Measurements from ENCODE around the gene TCF3.

Gene TCF3

GRCh38 chr19:1620502-1620901, 31.9 kb downstream of the TCF3 start:
- no peak overlapping the region for H3K9ac ChIP-seq (ENCODE audit: low read depth, low read length)
- peaks cover 86% of the 10 kb centered on the region for H3K36me3 ChIP-seq (ENCODE audit: insufficient read depth, low read depth, low read length)
- H3K4me3 ChIP-seq (ENCODE audit: low read length), result no peak overlapping the region
- H3K9me3 ChIP-seq (ENCODE audit: insufficient read depth, low read depth, low read length), result no peaks in the 10 kb centered on the region
- no peak overlapping the region for H3K27ac ChIP-seq (ENCODE audit: low read length)
- no peaks in the 10 kb centered on the region for H3K4me1 ChIP-seq (ENCODE audit: insufficient read depth, low read length)
- no peaks in the 10 kb centered on the region for H3K27me3 ChIP-seq (ENCODE audit: insufficient read depth, low read length)

DNA sequence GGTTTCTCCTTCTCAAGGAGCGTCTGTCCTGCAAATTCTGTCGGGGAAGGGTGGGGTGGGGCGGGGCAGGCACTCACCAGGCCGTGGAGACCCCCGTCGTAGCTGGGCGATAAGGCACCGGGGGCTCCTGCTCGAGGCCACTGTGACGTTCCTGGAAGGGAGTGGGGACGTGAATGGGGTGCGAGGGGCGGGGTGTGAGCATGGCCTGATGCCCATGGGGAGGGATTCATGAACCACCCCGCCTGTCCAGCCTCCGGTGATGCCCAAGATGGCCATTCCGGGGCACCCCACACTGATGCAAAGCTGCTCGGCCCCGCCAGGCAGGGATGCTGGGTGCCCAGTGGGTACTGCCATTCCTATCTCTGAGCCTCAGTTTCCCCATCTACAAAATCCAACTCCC, 32.7 kb downstream of the TCF3 start:
- H3K4me1 ChIP-seq (ENCODE audit: insufficient read depth, low read length), result no peaks in the 10 kb centered on the region
- H3K36me3 ChIP-seq (ENCODE audit: insufficient read depth, low read depth, low read length), result peaks cover 90% of the 10 kb centered on the region
- H3K27ac ChIP-seq (ENCODE audit: low read length), result no peak overlapping the region
- H3K4me3 ChIP-seq (ENCODE audit: low read length), result no peak overlapping the region
- no peak overlapping the region for H3K9ac ChIP-seq (ENCODE audit: low read depth, low read length)
- H3K27me3 ChIP-seq (ENCODE audit: insufficient read depth, low read length), result no peaks in the 10 kb centered on the region
- no peaks in the 10 kb centered on the region for H3K9me3 ChIP-seq (ENCODE audit: insufficient read depth, low read depth, low read length)

- no peak overlapping the region for H3K4me3 ChIP-seq (ENCODE audit: low read length)
- no peaks in the 10 kb centered on the region for H3K4me1 ChIP-seq (ENCODE audit: insufficient read depth, low read length)
- no peaks in the 10 kb centered on the region for H3K9me3 ChIP-seq (ENCODE audit: insufficient read depth, low read depth, low read length)
- no peaks in the 10 kb centered on the region for H3K27me3 ChIP-seq (ENCODE audit: insufficient read depth, low read length)
- H3K9ac ChIP-seq (ENCODE audit: low read depth, low read length), result no peak overlapping the region
- no peak overlapping the region for H3K27ac ChIP-seq (ENCODE audit: low read length)
- peaks cover 91% of the 10 kb centered on the region for H3K36me3 ChIP-seq (ENCODE audit: insufficient read depth, low read depth, low read length)
These were observed 33.3 kb downstream of the TCF3 start for GRCh38 chr19:1619094-1619439.

GRCh38 chr19:1618157-1619093, 34.0 kb downstream of the TCF3 start:
- Histone ChIP-seq H3K27me3 (ENCODE audit: insufficient read depth, low read length) (no peaks in the 10 kb centered on the region), H3K36me3 (ENCODE audit: insufficient read depth, low read depth, low read length) (peaks cover 91% of the 10 kb centered on the region), H3K4me1 (ENCODE audit: insufficient read depth, low read length) (no peaks in the 10 kb centered on the region), H3K27ac (ENCODE audit: low read length) (no peak overlapping the region), H3K9ac (ENCODE audit: low read depth, low read length) (no peak overlapping the region), H3K4me3 (ENCODE audit: low read length) (no peak overlapping the region), H3K9me3 (ENCODE audit: insufficient read depth, low read depth, low read length) (no peaks in the 10 kb centered on the region)

- H3K27ac ChIP-seq (ENCODE audit: low read length), result no peak overlapping the region
These were observed 35.5 kb downstream of the TCF3 start for GRCh38 chr19:1616875-1617274.

GRCh38 chr19:1616396-1616795, 36.0 kb downstream of the TCF3 start:
- Histone ChIP-seq H3K9me3 (ENCODE audit: insufficient read depth, low read depth, low read length) (no peaks in the 10 kb centered on the region), H3K36me3 (ENCODE audit: insufficient read depth, low read depth, low read length) (peaks cover 98% of the 10 kb centered on the region), H3K9ac (ENCODE audit: low read depth, low read length) (no peak overlapping the region)

More at GRCh38 chr19:1616875-1617274, 35.5 kb downstream of the TCF3 start:
- Histone ChIP-seq H3K27me3 (ENCODE audit: insufficient read depth, low read length) (no peaks in the 10 kb centered on the region), H3K9ac (ENCODE audit: low read depth, low read length) (no peak overlapping the region), H3K4me3 (ENCODE audit: low read length) (no peak overlapping the region), H3K9me3 (ENCODE audit: insufficient read depth, low read depth, low read length) (no peaks in the 10 kb centered on the region), H3K36me3 (ENCODE audit: insufficient read depth, low read depth, low read length) (peaks cover 97% of the 10 kb centered on the region), H3K4me1 (ENCODE audit: insufficient read depth, low read length) (no peaks in the 10 kb centered on the region)

DNA sequence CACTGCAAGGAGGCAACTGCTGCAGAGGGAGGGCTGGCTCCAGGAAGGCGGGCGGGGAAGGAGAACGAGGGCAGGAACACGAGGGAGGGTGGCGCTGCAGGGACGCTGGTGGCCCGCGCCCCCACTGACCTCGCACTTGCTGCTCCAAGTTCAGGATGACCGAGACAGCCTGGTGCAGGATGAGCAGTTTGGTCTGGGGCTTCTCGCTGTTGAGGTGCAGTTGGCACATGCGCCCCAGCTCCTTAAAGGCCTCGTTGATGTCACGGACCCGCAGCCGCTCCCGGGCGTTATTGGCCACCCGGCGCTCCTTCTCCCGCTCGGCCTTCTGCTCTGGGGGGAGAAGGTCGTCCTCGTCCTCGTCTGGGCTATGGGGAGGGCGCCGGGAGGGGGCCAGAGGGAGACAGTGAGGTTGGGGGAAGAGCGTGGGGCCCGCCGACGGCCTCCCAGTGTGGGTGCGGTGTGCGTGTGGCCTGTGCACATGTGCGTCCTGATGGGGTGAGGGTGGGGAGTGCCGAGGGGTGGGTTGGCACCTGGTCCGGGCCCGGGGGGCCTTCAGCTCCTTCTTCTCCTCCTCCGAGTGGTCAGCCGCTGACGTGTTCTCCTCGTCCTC, 37.2 kb downstream of the TCF3 start:
- no peaks in the 10 kb centered on the region for H3K4me1 ChIP-seq (ENCODE audit: insufficient read depth, low read length)
- no peak overlapping the region for H3K9ac ChIP-seq (ENCODE audit: low read depth, low read length)
- no peak overlapping the region for H3K4me3 ChIP-seq (ENCODE audit: low read length)
- H3K36me3 ChIP-seq (ENCODE audit: insufficient read depth, low read depth, low read length), result peaks cover 97% of the 10 kb centered on the region
- H3K27ac ChIP-seq (ENCODE audit: low read length), result no peak overlapping the region
- no peaks in the 10 kb centered on the region for H3K27me3 ChIP-seq (ENCODE audit: insufficient read depth, low read length)
- H3K9me3 ChIP-seq (ENCODE audit: insufficient read depth, low read depth, low read length), result no peaks in the 10 kb centered on the region

More at GRCh38 chr19:1616396-1616795, 36.0 kb downstream of the TCF3 start:
- Histone ChIP-seq H3K4me3 (ENCODE audit: low read length) (no peak overlapping the region), H3K27ac (ENCODE audit: low read length) (no peak overlapping the region), H3K4me1 (ENCODE audit: insufficient read depth, low read length) (no peaks in the 10 kb centered on the region), H3K27me3 (ENCODE audit: insufficient read depth, low read length) (no peaks in the 10 kb centered on the region)

GRCh38 chr19:1613808-1614570, 38.4 kb downstream of the TCF3 start:
- H3K9ac ChIP-seq (ENCODE audit: low read depth, low read length), result no peak overlapping the region
- no peaks in the 10 kb centered on the region for H3K27me3 ChIP-seq (ENCODE audit: insufficient read depth, low read length)
- no peaks in the 10 kb centered on the region for H3K4me1 ChIP-seq (ENCODE audit: insufficient read depth, low read length)
- H3K4me3 ChIP-seq (ENCODE audit: low read length), result no peak overlapping the region
- H3K36me3 ChIP-seq (ENCODE audit: insufficient read depth, low read depth, low read length), result peaks cover 91% of the 10 kb centered on the region
- no peak overlapping the region for H3K27ac ChIP-seq (ENCODE audit: low read length)
- no peaks in the 10 kb centered on the region for H3K9me3 ChIP-seq (ENCODE audit: insufficient read depth, low read depth, low read length)

GRCh38 chr19:1613146-1613545, 39.3 kb downstream of the TCF3 start:
- Histone ChIP-seq H3K27ac (ENCODE audit: low read length) (no peak overlapping the region), H3K36me3 (ENCODE audit: insufficient read depth, low read depth, low read length) (peaks cover 84% of the 10 kb centered on the region)

DNA sequence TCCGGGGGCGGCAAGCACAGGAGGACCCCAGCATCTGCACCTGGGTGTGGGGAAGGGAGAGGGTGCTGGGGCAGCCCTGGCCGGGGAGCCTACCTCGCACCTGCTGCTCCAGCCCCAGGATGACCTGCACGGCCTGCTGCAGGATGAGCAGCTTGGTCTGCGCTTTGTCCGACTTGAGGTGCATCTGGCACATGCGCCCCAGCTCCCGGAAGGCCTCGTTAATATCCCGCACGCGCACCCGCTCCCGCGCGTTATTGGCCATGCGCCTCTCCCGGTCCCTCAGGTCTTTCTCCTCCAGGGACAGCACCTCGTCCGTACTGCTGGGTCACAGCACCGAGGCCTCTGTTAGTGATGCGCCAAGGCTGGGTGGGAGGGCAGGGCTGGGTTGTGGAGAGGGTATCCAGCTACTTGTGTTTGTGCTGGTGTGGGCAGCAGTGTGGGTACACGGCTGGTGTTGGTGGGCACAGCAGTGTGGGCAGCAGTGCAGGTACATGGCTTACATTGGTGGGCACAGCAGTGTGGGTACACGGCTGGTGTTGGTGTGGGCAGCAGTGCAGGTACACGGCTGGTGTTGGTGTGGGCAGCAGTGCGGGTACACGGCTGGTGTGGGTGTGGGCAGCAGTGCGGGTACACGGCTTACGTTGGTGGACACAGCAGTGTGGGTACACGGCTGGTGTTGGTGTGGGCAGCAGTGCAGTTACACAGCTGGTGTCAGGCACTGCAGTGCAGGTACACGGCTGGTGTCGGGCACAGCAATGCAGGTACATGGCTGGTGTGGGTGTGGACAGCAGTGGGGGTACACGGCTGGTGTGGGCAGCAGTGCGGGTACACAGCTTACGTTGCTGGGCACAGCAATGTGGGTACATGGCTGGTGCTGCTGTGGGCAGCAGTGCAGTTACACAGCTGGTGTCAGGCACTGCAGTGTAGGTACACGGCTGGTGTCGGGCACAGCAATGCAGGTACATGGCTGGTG, 40.0 kb downstream of the TCF3 start:
- Histone ChIP-seq H3K9ac (ENCODE audit: low read depth, low read length) (no peak overlapping the region), H3K27ac (ENCODE audit: low read length) (no peak overlapping the region), H3K9me3 (ENCODE audit: insufficient read depth, low read depth, low read length) (no peaks in the 10 kb centered on the region), H3K36me3 (ENCODE audit: insufficient read depth, low read depth, low read length) (peaks cover 77% of the 10 kb centered on the region), H3K27me3 (ENCODE audit: insufficient read depth, low read length) (no peaks in the 10 kb centered on the region), H3K4me1 (ENCODE audit: insufficient read depth, low read length) (no peaks in the 10 kb centered on the region), H3K4me3 (ENCODE audit: low read length) (no peak overlapping the region)

More at GRCh38 chr19:1613146-1613545, 39.3 kb downstream of the TCF3 start:
- Histone ChIP-seq H3K4me3 (ENCODE audit: low read length) (no peak overlapping the region), H3K9me3 (ENCODE audit: insufficient read depth, low read depth, low read length) (no peaks in the 10 kb centered on the region), H3K4me1 (ENCODE audit: insufficient read depth, low read length) (no peaks in the 10 kb centered on the region), H3K9ac (ENCODE audit: low read depth, low read length) (no peak overlapping the region), H3K27me3 (ENCODE audit: insufficient read depth, low read length) (no peaks in the 10 kb centered on the region)

GRCh38 chr19:1611353-1611752, 41.1 kb downstream of the TCF3 start:
- Histone ChIP-seq H3K36me3 (ENCODE audit: insufficient read depth, low read depth, low read length) (peaks cover 66% of the 10 kb centered on the region), H3K4me3 (ENCODE audit: low read length) (no peak overlapping the region), H3K27me3 (ENCODE audit: insufficient read depth, low read length) (no peaks in the 10 kb centered on the region), H3K9ac (ENCODE audit: low read depth, low read length) (no peak overlapping the region), H3K4me1 (ENCODE audit: insufficient read depth, low read length) (no peaks in the 10 kb centered on the region), H3K27ac (ENCODE audit: low read length) (no peak overlapping the region), H3K9me3 (ENCODE audit: insufficient read depth, low read depth, low read length) (no peaks in the 10 kb centered on the region)

Measured in iPS-20b (cell line).